NCI-H460 (cell line): ENCODE measurements around the gene GOLGA3. TPM values are rescaled to one million over a fixed set of nuclear protein-coding genes. Genes with fewer than 3 reads are reported as not detected.
"Not testable (repeated sequence)": the region's sequence is repeated elsewhere in the genome, so short reads cannot be mapped to it uniquely, and the experiment has no call there.

Experiments
- DNase-seq: peaks from one replicate; pipeline ENCODE4 v3.0.0-alpha.2; 2016; ENCODE audit warnings: low read depth; ENCODE audit errors: extremely low read depth
- total RNA-seq: library from RNA; depleted of rRNA; stranded (reverse); fragments of >200 nt; shearing (Covaris generic); gene quantifications from 2 replicates; pipeline ENCODE4 v1.2.3, GENCODE V29; 2014

The GOLGA3 gene
- total RNA-seq, 1 experiment from 2014 or later = 47.5 TPM

DNA sequence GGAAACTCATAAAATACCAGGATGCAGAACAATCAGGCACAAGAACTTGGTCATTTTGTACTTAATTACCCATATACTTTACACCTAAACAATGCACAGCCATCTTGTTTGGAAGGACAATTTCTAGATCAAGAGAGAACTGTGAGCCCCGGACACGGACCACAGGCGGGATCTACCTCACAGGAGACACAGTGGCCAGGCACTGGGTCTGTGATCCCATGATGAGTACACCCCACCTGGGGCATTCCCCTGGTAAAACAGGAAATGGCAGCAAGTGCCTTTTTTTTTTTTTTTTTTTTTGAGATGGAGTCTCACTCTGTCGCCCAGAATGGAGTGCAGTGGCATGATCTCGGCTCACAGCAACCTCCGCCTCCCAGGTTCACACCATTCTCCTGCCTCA, 15.2 kb downstream of the GOLGA3 start:
- no peak for DNase-seq

DNA sequence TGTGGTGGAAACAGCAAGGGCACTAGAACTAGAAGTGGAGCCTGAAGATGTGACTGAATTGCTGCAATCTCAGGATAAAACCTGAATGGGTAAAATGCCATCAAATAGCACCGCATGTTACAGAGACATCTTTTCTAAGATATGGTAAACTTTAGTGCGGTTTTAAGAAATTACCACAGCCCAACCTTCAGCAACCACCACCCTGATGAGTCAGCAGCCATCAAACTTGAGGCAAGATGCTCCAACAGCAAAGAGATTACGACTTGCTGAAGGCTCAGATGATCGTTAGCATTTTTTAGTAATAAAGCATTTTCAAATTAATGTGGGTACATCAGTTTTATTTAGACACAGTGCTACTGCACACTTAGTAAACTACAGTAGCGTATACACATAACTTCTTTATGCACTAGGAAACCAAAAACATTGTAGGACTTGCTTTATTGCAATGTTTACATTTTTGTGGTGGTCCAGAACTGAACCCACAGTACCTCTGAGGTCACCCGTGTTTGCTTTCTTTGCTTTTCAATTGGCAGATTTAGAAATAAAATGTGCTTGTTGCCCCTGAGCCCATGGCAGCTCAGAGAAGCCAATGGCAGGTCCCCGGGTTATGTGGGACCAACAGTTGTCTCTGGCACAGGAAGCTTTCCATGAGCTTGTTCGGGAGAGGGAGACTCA, 15.9 kb downstream of the GOLGA3 start:
- DNase-seq = no peak

DNA sequence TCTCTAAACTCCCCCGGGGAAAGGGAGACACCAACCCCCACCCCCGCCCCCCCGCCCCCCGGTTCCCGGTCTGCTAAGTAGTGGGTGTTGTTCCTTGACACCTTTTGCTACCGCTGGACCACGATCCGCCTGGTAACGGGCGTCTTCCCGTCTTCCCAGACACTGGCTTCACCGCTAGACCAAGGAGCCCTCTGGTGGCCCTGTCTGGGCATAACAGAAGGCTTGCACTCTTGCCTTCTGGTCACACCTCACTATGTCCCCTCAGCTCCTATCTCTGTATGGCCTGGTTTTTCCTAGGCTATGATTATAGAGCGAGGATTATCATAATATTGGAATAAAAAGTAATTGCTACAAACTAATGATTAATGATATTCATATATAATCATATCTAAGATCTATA, 19.3 kb downstream of the GOLGA3 start:
- DNase-seq = peak; percentile 33

DNA sequence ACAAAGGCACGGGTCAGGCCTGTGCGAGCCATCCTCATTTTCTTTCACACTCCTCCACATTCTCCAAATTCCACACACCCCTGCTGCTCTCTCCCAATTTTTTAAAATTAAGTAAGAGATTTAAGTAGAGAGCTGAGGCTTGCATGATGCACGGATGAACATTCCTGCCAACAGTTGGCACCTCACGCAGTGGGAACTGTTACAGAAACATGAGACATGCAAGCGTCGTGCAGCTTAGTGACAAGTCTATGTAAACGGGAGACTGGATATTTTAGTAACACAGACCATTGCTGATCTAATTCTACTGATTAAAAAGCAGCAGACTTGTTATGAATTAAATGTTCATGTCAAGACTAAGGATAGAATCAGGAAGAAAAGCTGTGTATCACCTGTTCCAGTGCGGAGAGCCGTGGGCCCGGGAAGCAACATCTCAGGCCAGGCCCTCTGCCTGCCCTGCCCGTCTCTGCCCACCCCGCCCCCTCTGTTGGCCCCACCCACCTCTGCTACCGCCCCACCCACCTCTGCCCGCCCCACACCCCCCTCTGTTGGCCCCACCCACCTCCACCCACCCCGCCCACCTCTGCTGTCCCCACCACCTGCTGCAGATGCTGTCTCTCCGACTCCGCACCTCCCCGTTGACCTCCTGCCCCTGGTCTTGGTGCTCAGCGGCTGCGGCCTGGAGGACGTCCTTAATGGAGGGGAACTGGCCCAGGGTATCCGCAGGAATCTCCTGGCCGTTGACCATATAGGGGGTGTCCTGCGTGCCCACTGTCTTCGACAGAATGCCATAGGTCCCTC, 21.2 kb downstream of the GOLGA3 start:
- no peak for DNase-seq

DNA sequence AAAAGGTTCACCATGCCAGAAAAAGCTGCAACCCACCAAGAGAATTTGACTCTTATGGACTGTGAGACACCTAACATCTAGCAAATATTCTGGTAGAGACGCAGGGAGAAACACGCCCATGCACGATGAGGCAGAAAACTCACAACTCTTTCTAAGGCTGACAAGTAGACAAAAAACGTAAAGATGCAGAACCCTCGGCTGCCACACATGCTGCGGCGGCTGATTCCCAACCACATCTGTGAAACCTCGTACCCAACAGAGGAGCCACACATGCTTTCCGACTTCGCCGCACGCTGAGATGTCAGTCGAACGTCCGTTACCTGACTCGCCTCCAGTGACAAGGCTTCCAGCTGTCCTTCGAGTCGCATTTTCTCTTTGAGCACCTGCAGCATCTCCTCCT, 21.8 kb downstream of the GOLGA3 start:
- DNase-seq = no peak

DNA sequence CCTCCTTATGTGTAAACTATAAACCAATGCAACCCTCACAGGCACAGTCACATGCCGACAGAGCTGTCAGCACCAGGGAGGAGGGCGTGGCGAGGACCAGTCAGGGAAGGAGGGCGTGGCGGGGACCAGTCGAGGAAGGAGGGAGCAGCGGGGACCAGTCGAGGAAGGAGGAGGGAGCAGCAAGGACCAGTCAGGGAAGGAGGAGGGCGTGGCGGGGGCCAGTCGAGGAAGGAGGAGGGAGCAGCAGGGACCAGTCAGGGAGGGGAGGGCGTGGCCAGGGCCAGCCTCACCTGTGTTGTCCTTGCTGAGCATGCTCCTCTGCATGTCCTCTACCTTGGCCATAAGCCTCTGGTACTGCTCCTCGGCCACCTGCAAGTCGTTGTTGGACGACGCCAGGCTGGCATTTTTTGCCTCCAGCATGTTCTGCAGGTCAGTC, 24.2 kb downstream of the GOLGA3 start:
- DNase-seq = no peak

DNA sequence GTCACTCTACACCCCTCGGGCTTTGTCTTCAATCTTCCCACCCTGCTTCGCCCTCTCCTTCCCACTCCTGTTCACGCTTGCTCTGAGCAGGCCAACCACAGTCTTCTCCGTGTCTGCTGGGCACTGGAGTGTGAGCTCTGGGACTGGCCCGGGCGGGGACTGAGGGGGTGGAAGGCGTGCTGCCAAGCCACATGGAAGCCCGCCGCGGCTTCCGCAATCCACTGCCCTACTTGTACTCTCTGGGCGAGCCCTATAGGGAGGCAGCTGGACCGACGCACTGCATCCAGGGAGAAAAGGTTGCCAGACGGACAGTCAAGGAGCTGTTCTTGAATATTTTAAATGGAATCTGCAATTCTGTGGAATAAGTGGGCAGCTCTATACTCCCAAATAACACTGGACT, 24.8 kb downstream of the GOLGA3 start:
- DNase-seq = no peak

DNA sequence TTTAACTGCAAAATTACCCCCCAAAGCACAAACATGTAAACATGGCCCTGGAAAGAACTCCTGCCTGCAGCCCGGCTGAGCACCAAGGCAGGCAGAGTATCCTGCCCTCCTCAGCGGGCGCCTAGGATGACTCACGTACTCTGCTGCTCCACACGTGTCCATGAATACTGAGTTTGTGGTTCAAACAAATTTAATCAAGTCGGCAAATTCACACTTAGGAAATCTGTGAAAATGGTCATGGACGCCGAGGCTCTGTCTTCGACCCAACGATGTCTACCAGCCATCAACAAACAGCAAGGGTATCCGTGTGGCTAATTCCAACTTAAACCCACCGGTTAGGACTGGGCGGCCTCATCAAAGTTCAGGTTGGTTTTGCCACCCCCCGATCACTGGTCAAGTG, 25.5 kb downstream of the GOLGA3 start:
- DNase-seq = no peak

DNA sequence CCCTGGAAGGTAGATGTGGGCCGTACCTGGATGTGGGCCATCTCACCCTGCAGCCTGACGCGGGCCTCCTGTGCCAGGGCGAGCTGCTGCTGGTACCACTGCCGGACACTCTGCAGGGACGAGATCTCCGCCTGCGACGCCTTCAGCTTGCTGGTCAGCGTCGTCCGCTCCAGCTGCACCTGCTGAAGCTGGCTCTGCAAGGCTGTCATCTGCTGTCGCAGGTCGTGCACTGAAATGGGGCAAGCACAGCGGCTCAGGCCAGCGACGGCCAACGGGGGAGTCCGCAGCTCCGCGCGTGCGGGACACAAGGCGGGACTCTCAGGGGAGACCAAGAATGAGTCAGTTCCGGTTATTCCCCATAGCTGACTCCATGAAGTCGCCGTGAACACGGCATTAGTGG, 26.9 kb downstream of the GOLGA3 start:
- no peak for DNase-seq

DNA sequence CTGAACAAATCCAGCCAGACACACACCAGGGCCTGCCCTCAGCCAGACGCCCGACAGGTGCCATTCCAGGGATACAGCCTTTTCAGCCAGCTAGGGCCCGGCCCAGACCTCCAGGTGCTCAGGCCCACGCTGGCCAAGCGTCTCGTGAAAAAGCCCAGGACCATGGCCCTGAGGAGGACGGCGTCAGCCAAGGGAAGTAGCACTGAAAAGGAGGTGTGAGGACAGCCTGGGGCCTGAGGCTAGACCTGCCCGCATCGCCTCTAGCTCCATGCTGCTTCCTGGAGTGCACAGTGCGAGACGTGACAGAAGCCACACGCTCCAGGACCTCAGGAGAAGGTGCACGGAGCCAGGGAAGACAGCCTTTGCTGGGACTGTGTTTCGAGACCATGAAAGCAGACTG, 29.8 kb downstream of the GOLGA3 start:
- no peak for DNase-seq

DNA sequence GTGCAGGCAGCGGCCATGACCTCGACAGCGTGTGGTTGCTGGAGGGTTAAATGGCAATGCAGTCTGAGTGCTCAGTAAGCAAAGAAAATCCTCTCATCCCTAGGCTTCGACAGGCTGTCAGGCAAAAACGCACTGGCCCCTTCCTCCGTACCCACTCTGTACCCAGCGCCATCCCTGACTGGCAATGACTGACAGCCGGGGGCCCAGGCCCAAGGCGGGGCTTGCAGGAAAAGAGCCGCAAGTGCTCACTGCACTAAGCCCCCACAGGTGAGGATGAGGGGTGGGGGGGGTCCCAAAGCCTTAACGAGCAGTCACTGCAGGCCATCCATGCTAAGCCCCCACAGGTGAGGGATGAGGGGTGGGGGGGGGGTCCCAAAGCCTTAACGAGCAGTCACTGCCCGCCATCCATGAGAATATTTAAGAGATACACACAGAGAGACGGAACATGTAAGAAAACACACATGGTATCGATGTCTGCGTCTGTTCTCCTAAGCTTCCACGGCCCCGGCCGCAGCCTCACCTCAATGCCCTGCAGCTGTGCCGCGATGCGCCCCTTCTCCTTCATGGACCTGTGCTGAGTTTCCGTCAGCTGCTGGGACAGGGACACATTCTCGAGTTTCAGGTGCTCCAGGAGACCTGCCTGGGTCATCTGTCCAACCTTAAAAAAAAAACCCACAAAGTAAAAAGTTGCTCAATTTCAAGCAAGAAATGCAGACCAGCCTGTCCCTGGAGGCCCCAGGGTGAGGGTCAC, 30.7 kb downstream of the GOLGA3 start:
- DNase-seq = no peak

DNA sequence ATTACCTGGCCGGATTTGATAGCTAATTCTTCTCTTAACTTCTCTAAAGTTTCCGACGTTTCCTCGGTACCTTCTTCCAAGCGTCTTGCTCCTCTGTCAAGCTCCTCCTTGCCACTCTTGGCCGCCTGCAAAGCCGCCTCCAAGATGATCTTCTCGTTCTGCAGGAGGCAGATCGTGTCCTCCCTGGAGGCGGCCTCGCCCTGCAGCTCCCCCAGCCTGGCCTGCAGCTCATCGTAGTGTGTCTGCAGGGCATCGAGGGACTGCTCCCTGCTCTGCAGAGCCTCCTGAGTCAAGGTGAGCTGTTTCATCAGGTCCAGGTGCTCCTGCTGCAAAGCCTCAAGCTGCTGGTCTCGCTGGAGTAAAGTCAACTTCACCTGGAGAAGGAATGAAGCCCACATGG, 32.8 kb downstream of the GOLGA3 start:
- DNase-seq = no peak

DNA sequence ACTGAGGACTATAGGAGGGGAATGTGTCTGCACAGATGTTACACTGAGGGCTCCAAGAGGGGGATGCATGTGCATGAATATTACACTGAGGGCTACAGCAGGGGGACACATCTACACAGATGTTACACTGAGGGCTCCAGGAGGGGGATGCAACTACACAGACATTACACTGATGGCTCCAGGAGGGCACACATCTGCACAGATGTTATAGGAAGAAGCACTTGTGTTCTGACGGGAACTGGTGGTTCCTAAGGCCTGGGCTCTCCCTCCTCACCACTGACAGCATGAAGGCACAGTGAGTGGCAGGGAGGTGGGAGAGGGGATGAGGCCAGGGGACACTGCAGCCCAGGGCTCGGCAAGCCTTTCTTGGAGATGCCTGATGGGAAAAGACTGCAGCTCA, 36.7 kb downstream of the GOLGA3 start:
- DNase-seq = not testable (repeated sequence)

DNA sequence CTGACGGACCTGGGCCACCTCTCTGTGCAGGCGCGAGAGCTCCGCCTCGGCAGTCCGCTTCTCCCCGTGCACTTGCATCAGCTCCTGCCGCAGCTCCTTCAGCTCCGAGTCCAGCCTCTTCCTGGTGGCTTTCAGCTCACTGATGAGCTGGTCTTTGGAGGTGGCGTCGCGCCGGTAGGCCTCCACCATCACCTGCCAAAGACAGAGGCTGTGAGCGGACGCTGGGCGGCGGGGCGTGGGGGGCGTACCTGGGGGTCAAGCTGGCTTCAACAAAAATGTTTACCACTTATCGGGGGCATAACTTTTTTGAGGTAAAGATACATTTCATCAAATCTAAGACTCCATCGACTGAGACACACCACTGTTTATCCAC, 39.6 kb downstream of the GOLGA3 start:
- no peak for DNase-seq

DNA sequence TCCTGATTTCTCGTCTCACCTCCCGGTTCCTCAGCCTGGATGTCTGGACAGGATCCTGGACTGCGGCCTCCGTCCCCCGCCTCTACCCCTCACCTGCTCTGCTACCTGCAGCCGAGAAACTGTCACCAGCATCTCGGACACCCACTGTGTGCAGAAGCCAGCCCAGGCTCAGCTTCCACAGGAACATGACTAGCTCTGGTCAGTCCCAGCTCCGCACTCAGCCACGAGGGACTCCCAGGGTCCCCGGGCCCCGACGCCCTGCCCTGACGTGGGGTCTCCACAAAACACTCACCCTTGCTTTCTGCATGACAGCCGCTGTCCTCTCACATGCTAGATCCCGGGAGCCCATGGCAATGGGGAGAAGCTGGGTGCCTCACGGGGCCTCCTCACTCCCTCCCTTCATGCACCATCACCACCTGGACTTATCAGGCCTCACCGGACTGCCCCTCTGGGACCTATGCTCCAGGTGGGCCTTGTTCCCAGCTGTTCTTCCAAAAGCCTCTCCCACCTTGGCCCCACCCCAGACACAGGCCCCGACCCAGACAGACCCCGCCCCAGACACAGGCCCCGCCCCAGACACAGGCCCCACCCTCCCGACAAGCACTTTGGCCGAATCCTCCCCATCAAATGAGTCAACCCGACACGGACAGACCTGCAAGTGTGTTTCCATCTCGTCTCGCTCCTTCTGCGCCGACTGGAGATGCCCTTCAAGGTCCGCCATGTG, 40.1 kb downstream of the GOLGA3 start:
- DNase-seq = no peak

DNA sequence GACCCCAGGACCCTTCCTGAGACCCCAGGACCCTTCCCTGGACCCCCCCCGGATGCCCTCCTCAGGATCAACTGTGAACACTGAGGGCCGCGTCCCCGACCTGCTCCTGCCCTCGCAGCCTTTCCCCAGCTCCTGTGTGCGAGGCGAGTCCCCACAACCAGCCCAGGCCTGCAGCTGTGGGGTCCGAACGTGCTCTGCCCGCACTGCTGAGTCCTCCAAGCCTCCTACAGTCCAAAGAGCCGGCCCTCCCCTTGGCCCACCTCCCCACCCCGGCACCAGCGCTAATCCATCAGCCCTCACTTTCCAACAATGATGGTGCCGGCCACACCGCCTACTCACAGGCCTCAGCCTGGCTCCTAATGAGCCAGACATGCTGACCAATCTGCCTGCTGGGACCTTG, 40.8 kb downstream of the GOLGA3 start:
- DNase-seq = no peak

DNA sequence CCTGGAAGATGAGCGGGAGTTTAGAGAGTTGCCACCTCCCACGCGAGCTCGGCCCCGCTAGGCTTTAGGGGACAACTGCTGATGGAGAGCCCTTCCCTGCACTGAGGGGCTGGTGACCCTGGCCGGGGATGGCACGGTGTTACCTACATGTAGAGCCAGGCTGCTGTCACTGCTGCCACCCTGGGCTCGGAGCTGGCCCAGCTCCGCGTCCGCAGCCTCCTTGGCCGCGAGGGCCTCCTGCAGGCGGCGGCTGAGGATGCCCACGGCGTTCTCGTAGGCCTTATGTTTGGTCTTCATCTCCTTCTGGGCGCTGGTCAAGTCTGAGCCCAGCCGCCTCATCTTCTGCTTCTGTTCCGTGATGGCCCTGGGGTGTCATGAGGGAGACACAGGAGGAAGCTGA, 42.5 kb downstream of the GOLGA3 start:
- DNase-seq = no peak

DNA sequence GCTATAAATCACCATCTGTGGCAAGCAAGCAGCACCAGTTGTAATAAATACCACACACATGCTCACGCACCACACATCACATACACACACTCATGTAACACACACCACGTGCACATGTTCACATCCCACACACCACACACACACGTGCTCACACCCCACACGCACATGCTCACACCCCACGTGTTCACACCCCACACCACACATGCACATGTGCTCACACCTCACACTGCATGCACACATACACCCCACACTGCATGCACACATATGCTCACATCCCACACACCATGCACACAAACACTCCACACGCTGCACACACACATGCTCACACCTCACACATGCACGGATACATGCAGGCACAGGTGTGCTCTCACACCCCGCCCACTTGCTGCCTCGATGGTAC, 44.1 kb downstream of the GOLGA3 start:
- no peak for DNase-seq

DNA sequence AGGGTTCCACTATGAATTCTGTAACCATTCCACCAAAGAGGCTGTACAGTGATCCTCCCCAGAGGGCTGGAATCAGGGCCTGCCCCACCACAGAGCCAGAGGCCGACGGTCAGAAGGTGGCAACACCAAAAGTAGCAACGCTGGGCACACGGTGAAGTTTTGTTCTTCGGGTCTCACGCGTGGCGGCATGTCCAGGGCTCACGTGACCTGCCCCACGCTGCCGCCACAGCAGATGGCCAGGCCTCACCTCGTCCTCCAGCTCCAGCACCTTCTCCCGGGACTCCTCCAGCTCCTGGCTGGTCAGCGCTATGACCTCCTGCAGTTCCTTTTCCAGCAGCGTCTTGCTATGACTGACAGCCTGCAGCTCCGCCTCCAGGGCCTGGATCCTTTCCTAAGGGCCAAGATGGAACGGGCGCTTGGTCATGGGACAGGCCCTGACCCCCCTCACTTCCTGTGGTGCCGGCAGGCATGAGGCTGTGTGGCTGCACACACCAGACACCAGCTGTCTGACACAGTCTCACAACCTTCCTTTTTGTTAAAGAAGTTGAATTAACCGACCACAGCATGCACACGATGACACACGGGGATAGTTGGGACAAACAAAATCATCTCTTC, 44.6 kb downstream of the GOLGA3 start:
- no peak for DNase-seq

DNA sequence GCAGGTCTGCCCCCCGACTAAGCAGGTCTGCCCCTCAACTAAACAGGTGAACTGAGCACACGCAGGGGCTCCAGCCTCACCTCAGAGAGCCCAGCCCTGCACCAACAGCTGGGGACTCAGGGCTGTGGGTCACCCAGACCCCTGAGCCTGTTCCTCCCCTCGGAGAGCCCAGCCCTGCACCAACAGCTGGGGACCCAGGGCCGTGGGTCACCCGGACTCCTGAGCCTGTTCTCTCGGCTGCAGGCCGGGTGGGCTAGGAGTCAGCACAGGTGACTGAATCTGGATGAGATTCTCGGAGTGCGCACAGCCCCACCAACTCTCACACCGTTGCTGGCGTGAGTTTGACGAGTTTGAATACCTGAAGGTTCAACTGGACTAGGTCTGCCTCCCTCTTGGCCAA, 46.7 kb downstream of the GOLGA3 start:
- DNase-seq = no peak
